ENCODE measurements around the gene SERPINB11.
"Not testable (repeated sequence)": the region's sequence is repeated elsewhere in the genome, so short reads cannot be mapped to it uniquely, and the experiment has no call there.

Gene SERPINB11, protein sequence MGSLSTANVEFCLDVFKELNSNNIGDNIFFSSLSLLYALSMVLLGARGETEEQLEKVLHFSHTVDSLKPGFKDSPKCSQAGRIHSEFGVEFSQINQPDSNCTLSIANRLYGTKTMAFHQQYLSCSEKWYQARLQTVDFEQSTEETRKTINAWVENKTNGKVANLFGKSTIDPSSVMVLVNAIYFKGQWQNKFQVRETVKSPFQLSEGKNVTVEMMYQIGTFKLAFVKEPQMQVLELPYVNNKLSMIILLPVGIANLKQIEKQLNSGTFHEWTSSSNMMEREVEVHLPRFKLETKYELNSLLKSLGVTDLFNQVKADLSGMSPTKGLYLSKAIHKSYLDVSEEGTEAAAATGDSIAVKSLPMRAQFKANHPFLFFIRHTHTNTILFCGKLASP

DNA sequence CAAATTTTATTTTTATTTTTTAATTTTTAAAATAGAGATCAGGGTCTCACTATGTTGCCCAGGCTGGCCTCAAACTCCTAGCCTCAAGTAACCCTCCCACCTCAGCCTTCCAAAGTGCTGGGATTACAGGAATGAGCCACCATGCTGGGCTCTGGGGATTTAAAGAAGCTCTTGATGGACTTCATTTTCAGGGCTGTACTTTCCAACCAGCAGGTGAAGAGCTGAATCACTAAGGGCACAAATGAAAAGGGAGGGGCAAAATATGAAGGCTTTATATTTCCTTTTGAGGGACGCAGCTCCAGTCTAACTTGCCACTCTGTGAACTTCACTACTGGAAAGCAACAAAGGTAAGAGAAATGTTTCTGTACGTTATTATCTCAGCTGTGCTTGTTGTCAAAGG, at the start of gene SERPINB11:
Gene SERPINB11 (plus strand): TSS at position 301 of the 400 bp plus-strand sequence. CDS start 7,234 bp downstream, outside the sequence.
- no peak for DNase-seq

DNA sequence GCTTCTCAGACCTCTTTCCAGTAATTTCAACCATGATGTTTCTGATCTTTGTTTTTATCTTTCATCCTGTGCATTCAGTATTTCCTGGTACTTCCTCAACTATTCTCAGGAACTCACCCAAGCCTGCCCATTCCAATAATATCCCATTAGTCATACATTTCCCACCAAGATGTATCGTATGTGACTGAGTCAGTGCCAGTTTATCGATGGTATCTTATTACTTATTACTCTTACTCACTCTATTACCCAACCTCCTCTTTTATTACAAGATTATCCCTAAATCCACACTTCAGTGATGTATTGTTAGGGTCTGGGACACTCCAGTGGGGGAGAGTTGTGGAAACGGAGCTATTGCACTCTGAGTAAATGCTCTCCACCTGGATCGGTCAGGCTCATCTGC, 43.8 kb upstream of the SERPINB11 start:
- not testable (repeated sequence) for DNase-seq

DNA sequence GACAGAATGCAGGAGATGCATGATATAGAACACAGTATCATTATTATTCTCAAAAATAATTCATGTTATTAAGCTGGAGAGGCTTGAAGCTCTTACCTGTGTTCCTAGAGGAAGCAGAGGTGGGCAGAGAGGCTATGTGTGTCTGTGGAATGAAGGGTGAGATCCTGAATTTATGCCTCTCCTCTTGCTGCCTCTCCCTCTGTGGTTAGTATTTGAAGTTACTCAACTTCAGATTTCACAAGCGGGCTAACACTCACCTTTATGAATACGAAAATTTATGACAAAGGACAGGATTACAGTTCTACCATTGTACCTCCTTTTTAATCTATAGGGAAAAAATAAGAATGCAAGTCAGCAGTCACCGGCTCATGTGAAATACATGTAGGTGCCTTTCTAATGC, 41.0 kb upstream of the SERPINB11 start, which contains the start of gene SERPINB3:
Gene SERPINB3 (minus strand): TSS at position 144 of the 400 bp plus-strand sequence. CDS start 677 bp downstream, outside the sequence.
- not testable (repeated sequence) for DNase-seq

DNA sequence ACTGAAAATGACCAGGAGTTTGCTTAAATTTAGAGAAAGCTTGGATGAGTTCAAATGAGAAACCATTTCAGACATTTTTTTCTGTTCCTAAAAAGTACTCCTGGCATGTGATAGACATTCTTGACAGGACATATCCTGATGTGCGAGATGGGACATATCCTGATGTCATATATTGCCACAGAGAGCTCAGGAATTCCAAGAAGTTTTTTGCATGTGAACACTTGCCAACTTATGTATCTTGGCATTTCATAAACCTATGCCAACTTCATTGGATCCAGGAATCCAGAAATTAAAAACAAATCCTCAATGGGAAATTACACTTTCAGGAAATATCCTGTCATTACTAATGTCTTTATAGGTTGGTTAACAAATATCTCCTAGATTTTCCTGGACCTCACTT, 38.2 kb upstream of the SERPINB11 start:
- no peak for DNase-seq

DNA sequence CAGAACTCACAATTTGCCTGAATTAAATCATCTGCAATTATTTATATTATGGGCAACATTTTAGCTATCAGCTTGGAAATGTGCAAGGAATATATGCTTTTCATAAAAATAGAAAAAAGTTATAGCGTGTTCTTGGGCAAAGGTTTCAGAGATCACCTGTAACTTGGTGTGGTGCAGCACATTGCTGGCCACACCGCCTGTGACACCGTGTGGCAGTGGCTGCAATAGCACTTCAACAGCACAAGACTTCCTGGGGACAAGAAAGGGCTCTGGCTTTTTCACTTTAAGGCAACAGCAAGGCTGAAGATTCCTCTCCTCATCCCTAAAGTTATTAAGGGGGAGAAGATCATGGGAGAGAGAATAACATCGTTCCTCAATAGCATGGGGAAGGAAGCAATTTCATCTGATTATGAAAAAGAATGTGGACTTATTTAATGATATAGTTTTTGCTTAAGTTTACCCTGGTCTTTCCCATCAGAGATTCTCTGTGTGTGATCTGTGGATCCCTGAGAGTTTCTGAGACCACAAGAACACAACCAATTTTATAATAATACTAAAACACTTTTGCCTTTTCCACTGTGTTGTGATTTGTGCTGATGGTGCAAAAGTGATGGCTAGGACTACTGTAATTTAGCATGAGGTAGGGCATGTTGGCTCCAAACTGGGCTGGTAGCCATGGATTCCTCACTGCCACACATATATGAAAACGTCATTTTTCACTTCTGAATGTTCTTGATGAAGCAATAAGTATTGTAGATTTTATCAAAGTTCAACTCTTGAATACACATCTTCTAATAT, 26.0 kb upstream of the SERPINB11 start:
- peak; percentile 46 for DNase-seq

DNA sequence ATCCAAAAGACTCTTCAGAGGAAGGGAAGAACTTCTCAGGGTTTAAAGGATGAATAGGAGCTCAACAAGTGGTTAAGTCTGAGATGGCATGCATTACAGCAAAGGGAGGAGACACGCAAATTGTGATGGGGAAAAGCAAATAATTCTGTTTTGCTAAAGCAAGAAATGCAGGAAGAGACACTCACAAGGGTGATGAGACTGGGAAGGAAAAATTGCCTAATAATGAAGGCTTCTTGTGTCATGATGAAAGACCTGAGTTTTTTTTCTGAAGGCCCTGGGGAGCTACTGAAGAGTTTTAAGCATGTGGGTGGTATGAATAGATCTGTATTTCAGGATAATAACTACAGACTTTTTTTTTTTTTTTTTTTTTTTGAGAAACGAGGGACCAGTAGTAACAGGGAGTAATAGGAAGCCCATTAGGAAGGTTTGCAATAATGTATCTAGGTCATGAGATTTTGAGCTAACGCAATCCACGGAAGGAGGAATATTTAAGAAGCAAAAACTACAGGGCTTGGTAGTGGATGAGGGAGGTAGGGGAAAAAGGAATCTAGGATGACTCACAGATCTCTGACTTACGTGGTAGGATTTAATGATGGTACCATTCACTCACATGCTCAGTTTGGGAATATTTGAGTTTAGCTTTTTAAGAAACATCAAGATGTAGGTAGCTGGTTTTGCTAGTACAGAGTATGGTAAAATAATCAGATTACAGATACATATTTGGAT, 25.1 kb upstream of the SERPINB11 start:
- DNase-seq: no peak

DNA sequence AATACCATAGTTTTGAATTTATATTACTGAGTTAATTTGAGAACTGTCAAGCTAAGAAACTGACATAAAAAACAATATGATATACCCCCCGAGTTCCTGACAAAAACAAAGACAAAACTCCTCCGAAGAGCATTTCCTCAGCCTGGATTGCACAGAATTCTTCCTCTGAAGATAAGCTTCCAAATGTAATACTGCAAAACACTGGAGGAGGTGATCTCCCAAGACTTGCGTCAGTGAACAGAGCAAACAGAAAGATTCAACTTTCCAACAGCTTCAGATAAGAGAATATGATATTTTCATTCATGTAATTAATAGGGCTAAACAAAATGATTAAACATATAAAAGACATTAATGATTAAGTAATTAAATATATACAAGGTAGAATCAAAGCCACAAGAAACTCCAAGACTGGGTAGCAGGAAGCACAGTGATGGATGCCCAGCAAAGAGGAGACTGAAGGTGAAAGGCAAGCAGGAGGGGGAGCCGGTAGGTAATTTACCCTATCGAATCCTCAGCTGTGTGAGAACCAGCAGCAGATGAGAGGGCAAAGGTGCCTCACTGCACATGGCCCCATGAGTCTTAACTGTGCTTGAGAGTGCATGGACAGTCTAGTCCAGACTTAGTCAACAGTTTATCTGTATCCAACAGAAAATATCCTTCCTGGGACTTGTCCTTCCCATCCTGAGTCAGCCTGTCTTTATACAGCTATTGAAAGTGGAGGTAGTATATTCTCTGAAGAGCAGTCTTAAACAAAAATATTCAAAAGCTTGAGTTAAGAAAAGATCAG, 22.7 kb upstream of the SERPINB11 start:
- DNase-seq: no peak

DNA sequence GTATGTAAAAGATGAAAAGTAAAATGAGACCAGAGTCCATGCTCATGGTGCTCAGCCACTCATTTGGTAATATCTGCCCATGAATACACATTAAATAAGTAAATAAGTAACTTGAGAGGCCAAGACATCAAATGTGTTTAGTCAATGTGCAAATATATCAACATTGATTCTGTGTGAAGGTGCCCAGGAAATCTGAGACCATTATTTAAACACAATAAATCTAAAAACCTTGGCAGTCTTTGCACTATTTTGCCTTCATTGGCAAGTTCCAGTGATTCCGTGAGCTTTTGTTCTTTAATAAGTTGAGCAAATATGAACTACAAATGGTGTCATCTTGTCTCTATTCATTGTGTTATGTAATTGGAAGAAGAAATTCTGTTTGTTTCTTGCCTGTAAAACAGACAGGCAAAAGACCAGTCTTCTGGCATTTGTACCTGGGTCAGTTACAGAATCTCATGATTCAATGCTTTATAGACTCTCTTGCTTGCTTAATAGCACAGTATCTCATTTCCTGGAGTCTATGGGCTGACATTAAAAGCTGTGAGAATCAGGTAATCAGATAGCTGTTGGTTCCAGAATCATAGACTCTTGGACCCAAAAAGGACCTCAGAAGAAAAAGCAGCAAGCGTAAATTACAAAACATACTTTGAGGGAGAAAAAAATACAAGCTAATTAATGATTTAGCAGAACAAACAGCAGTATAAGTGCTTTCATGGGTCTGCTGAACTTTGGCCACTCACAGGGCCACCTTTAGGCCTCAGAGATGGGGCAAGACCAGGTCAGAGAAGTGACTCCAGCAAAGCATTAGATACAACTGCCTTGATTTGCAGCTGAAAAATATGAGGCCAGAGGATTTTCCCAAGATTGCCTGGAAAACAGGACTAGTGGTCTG, 21.1 kb upstream of the SERPINB11 start:
- no peak for DNase-seq

DNA sequence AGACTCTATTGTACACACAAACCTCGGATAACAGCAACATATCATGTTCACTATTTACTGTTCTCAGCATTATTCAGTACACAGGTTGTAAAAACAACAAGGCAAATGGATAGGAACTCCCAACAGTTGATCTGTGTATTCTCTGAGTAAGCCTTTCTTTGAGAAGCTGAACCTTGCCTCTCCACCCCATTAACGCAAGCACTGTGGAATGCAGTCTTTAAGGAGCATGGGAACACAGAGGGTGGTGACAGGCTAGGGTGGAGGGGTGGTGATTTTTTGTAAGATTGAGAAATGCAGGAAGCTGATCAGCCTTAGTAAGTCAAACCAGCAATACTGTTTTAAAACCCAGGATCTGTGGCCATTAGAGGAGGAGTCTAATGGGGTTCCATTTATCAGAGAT, 19.6 kb upstream of the SERPINB11 start:
- no peak for DNase-seq

DNA sequence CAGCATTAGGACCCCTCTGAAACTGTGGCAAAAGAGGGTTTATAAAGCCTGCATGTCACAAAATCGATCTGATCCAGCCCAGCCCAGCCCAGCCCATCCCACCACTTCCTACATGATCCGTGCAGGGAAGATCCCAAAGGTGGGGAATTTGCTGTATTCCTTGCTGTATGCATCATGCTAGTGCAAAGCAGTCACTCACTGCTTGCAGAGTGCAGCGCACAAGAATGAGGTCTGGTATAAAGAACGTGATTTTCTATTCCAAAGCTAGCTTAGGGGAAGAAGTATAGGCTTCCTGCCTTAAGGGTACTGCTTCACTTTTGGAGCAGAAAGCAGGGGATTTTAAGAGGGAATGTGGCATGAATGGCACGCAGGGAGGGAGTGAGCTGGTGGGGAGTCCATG, 18.9 kb upstream of the SERPINB11 start:
- no peak for DNase-seq

DNA sequence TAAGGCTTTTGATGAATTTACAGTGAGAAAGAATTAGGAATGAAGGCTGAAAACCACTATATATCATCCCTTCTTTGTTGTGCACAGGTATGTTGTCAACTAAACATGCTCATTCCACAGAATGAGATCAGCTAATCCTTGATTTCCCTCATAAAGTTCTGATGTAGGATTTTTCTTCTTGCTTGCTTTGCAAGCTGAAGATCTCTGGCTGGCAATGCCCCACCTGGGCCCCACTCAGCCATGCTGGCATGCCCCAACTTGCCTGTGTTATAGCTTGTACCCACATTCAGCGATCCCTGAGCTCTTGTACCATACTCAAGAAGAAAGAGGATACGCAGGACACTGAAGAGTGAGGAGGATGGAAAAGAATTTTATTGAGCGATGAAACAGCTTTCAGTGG, 18.0 kb upstream of the SERPINB11 start:
- no peak for DNase-seq

DNA sequence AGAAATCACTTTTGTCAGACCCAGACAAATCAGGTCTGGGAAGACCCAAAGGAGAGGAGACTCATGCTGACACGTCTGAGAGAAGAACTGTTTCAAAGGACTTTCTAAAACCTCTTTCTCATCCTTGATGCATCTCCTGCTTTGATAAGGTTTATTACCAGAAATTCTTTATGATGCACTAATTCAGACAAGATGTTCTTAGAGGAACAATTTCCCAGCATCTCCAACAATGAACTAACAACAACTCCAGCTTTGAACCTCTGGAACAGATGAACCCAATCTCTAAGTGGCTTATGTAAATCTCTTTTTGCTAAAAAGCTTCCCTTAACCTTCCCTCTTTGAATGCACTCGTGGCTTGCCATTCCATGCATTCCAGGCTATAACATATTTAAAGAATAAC, 15.9 kb upstream of the SERPINB11 start:
- no peak for DNase-seq

DNA sequence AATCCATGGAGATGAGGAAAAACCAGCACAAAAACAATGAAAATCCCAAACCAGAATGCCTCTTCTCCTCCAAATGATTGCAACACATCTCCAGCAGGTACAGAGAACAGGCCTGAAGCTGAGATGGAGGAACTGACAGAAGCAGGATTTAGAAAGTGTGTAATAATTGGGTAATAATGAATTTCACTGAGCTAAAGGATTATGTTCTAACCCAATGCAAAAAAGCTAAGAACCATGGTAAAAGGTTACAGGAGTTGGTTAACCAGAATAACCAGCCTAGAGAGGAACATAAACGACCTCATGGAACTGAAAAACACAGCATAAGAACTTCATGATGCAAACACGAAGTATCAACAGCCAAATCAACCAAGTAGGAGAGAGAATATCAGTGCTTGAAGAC, 13.7 kb upstream of the SERPINB11 start:
- DNase-seq: no peak

DNA sequence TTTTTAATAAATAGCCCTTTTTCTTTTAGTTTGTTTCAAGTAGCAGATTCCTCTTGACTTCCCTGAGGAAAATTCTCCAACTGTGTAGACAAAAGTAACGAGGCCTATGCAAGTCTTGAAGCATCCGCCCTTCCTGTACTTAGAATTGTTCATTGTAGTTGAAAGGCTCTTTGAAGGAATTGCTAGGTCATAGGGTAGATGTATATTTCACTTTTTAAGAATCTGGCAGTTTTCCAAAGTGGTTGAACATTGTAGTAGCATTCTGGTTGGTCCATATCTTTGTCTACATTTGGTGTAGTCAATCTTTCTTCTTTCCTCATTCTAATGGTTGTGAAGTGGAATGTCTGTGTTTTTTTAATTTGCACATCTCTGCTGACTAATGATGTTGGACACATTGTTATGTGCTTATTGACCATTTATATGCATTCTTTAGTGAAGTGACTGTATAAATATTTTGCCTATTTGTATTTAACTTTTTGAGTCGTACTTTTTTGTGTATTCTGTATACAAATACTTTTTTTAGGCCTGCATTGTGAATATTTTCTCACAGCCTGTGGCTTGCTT, 5.6 kb upstream of the SERPINB11 start:
- no peak for DNase-seq

DNA sequence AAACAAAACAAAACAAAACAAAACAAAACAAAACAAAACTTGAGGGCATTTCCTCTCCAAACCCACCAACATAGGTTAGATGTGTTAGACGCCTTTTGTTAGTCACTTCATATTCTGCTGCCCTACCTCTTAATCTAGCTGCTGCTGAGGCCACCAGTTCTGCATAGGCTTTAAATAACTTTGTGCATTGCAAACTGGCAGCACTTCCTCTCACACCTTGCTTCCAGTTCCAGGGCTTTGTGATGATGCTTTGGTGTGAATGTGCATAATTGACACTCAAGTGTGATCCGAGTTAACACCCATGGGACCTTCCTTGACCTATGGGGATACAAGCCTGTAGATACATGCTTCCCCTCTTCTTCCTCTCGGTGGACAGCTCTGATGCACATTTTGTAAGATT, 2.3 kb upstream of the SERPINB11 start:
- DNase-seq: no peak

DNA sequence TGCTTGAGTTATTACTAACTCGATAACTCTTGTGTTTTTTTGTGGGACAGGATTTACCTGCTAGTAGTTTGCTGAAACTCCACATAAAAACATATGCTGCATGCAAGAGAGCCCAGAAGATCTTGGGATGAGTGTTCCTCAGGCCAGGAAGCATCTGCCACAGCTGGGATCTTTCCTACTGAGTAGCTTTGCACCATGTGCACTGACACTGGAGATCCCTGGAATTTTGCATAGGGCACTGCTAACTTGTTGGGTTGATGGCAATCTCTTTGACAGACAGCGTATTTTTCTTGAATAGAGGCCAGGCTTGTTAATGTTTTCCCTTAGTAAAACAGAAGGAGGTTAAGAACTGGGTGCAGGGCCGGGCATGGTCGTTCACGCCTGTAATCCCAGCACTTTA, 808 bp upstream of the SERPINB11 start:
- no peak for DNase-seq

DNA sequence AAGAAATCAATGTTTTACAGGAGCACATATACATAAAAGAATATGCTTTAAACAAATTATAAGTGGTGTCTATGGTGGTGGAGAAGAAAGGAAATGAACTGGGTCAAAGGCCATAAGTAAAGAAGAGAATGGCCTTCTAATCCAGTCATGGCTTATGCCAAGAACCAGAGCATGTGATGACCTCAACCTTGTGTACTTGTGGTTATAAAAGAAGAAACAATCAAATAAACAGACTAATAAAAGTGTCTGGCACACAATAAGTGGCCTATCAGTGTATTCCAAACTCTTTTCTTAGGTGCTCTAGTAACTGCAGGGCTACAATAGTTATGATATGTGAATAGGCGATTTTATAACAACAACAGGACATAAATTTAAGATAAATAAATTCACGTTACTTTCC, 2.6 kb downstream of the SERPINB11 start:
- DNase-seq: no peak

DNA sequence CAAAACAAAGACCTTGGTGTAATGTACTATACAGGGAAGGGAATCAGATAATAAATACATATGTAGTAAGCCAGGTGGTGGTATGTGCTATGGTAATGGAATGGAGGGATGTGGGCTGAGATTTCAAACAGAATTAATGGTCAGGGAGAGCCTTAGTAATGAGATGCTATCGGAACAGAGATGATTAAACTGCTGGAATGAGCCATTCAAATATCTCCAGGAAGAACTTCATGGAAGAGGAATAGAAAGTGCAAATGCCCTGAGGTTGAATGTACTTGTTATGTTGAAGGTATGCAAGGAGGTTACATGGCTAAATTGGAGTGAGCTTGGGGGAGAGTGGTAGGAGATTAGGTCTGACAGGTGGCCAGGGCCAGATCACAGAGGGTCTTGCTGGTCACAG, 5.1 kb downstream of the SERPINB11 start:
- DNase-seq: no peak

DNA sequence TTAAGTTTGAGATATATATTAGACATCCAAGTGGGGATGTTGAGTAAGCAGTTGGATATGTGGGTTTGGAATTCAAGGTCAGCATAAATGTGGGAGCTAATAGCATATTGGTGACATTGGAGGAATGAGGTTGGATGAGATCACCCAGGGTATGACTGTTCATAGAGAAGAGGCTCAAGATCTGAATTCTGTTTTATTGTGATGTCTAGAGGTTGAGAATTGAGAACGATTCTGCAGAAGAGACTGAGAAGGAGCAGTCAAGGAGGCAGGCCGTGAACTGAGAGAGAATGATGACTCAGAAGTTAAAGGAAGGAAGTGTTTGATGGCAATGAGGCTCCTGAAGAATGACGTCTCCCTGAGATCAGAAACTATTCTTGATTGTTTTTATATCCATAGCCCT, 5.9 kb downstream of the SERPINB11 start:
- no peak for DNase-seq

DNA sequence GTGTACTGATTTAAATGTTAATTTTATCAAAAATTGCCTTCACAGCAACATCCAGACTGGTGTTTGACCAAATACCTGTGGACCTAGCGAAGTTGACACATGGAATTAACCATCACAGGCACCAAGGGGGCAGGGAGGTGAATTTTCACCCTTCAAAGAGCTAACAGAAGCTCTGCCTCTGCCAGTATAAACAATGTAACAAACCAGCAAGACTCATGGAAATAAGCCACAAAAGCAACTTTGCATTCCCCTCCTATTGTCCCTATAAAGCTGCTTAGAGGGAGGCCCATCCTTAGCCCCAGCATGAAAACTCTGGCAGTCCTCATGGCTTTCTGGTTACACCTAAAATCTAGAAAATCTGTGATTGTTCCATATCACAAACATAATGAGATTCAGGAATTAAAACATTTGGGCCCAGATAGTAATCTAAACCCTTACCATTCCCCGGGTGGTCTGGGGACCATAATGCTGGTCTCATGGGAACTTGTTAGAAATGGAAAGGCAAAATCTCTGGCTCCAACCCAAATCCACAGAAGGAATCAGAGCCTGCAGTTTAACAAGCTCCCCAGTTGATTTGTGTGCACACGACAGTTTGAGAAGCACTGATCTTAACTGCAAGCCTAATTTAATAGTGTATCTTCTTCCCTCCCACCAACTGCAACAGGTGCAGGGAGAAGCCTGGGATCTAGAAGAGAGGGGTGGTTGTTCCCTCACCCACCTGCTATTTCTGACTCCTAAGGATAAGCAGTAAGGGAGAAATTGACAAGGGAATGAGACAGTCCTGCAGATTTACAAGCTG, 23.1 kb downstream of the SERPINB11 start:
- no peak for DNase-seq
